GM12801 (cell line): Measurements from ENCODE around the gene LMOD3.

Source experiments
- TF ChIP-seq, protein P1 (sequence below): IDR thresholded peaks from one replicate; pipeline ENCODE4 v1.5.1; 2011; ENCODE audit warnings: control low read depth; ENCODE audit not compliant: insufficient read length; ENCODE audit errors: extremely low read depth

LMOD3 gene

DNA sequence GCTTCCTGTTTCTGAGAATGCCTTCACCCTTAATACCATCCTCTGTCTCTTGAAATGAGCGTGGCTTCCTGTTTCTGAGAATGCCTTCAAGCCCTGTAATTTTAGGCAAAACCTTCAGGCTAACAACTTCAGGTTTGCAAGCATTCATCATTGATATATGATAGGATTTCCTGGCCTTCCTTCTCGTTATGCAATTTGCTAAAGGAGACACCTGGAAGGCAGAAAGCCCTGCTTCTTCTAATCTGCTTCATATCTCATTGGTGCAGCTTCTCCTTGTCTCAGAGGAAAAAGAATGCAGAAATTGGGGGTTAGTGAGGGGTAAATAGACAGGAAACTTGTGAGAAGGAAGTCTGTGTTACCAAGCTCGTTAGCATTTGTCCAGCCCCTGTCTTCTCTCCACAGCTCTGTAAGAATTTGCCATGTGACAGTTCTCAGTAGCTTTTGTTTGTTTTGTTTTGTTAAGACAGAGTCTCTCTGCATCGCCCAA lies 30.3 kb downstream of the LMOD3 start:
- TF ChIP-seq, protein P1, sequence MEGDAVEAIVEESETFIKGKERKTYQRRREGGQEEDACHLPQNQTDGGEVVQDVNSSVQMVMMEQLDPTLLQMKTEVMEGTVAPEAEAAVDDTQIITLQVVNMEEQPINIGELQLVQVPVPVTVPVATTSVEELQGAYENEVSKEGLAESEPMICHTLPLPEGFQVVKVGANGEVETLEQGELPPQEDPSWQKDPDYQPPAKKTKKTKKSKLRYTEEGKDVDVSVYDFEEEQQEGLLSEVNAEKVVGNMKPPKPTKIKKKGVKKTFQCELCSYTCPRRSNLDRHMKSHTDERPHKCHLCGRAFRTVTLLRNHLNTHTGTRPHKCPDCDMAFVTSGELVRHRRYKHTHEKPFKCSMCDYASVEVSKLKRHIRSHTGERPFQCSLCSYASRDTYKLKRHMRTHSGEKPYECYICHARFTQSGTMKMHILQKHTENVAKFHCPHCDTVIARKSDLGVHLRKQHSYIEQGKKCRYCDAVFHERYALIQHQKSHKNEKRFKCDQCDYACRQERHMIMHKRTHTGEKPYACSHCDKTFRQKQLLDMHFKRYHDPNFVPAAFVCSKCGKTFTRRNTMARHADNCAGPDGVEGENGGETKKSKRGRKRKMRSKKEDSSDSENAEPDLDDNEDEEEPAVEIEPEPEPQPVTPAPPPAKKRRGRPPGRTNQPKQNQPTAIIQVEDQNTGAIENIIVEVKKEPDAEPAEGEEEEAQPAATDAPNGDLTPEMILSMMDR: no peak

DNA sequence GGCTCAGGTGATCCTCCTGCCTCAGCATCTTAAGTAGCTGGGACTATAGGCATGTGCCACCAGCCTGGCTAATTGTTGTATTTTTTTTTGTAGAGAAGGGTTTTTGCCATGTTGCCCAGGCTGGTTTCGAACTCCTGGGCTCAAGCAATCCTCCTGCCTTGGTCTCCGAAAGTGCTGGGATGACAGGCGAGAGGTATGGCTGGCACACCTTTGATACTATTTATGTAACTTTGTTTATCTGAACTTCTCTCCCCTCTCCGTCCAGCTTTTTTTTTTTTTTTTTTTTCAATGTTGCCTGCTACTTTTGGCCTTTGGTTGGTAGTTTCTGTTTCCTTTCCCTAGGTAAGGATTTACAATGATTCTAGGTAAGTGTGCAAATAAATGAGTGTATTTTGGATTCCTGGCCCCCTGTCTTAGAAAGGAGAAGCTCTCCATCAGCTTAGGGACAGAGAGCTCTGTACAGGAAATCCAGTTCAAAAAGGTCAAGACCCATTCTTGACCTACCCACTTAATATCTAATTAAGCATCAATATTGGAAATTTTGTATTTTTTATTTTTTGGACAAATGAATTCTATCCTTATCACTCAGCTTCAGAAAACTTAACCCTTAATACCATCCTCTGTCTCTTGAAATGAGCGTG lies 30.9 kb downstream of the LMOD3 start:
- TF ChIP-seq, protein P1: no peak

GRCh38 chr3:69090021-69090420 lies 32.4 kb downstream of the LMOD3 start:
- TF ChIP-seq, protein P1: no peak

DNA sequence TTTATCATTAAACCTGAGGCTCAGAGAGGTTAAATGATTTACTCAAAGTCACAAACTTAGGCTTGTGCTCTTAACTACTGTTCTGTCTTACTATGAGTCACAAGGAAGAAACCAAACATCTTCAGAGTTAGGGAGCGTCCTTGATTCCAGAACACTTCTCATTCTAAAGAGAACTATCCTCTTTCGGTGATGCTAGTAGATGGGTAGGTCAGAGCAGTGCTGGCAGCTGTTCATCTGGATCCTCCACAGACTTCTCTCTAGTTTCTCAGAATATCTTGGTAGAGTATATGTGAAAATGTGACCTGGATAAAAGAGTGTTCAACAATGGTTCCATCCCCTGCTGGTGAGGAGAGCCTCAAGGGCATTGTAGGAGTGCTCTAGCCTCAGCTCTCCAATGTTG lies 34.3 kb downstream of the LMOD3 start:
- TF ChIP-seq, protein P1: no peak

- TF ChIP-seq, protein P1: no peak
Measured at GRCh38 chr3:69087030-69087791, 35.2 kb downstream of the LMOD3 start.

DNA sequence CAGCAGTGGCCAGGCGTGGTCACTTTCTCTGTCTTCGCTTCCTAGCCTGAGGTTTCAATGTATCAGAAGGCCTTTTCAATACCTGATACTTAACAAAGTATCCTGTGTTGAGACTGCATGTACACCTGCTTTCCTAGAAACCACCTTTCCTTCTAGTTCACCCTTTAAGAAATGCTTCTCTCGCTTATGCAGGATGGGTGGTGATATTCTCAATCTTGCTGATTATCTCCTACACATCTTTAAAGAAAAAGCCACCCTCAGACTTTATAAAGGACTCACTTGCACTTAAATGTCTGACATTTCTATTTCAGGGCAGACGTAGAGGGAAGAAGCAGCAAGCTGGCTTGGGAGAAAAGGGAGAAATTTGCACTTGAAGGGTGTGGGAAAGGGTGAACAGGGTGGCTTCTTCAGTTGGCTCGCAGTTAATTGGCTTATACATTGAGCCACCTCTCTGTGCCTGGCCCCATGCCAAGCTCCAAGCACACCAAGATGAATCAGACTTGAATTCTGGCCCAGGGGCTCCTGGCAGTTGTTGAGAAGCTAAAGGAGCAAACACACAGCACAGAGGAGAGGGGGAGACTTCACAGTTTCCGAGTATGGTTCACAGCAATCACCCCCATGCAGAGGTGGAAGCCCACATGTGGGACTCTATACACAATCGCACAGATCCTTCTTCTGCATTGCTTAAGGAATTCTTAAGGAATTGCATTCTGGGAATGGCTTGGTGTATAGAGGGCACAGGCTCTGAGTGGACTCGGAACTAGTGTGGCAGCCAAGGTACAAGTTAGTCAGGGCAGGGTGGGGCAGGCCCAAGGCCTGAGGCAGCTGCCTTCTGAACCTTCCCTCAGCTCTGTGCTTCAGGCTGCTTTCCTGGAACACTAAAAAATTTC lies 36.3 kb downstream of the LMOD3 start:
- TF ChIP-seq, protein P1: no peak
